SK-N-SH treated with all-trans-retinoic acid at 6 μM for 48 hours (cell line): ENCODE measurements around the gene GIN1.

Experiments used
- ATAC-seq: fragments of 200-7000 bp; cut with Tn5 transposase; 3 replicates; pipeline ENCODE4 v1.9.1; 2020; ENCODE audit warnings: mild to moderate bottlenecking, moderate library complexity
- BACH2 ChIP-seq: fragments of 250-450 bp; sonication (Bioruptor Pico); IDR thresholded peaks from 2 replicates; pipeline ENCODE4 v1.9.0; 2021; ENCODE audit warnings: mild to moderate bottlenecking, borderline replicate concordance
- CSDC2 ChIP-seq: fragments of 250-450 bp; sonication (Bioruptor Pico); IDR thresholded peaks from 2 replicates; pipeline ENCODE4 v1.5.0; 2020; ENCODE audit warnings: mild to moderate bottlenecking, moderate library complexity
- ESRRG ChIP-seq: fragments of 250-450 bp; sonication (Bioruptor Pico); IDR thresholded peaks from 2 replicates; pipeline ENCODE4 v1.6.1; 2021; ENCODE audit warnings: mild to moderate bottlenecking
- GLIS3 ChIP-seq: fragments of 250-450 bp; sonication (Bioruptor Pico); IDR thresholded peaks from 2 replicates; pipeline ENCODE4 v1.5.0; 2020; ENCODE audit warnings: mild to moderate bottlenecking, moderate library complexity
- ISL1 ChIP-seq: fragments of 250-450 bp; sonication (Bioruptor Pico); IDR thresholded peaks from 2 replicates; pipeline ENCODE4 v2.1.2; 2022; ENCODE audit warnings: mild to moderate bottlenecking, moderate library complexity
- OSR1 ChIP-seq: fragments of 250-450 bp; sonication (Bioruptor Pico); IDR thresholded peaks from 2 replicates; pipeline ENCODE4 v1.8.0; 2022; ENCODE audit warnings: moderate library complexity, mild to moderate bottlenecking, inconsistent platforms
- PPARA ChIP-seq: fragments of 250-450 bp; sonication (Bioruptor Pico); IDR thresholded peaks from 2 replicates; pipeline ENCODE4 v1.5.0; 2020; ENCODE audit warnings: mild to moderate bottlenecking, borderline replicate concordance
- RARB ChIP-seq: fragments of 250-450 bp; sonication (Bioruptor Pico); IDR thresholded peaks from 2 replicates; pipeline ENCODE4 v1.8.0; 2021; ENCODE audit warnings: mild to moderate bottlenecking, moderate library complexity
- SNAI2 ChIP-seq: fragments of 250-450 bp; sonication (Bioruptor Pico); IDR thresholded peaks from 2 replicates; pipeline ENCODE4 v1.5.0; 2020; ENCODE audit warnings: mild to moderate bottlenecking, moderate library complexity
- TCF4 ChIP-seq: fragments of 250-450 bp; sonication (Bioruptor Pico); IDR thresholded peaks from 2 replicates; pipeline ENCODE4 v1.8.0; 2021; ENCODE audit warnings: mild to moderate bottlenecking, moderate library complexity, borderline replicate concordance
- ZFP3 ChIP-seq: fragments of 250-450 bp; sonication (Bioruptor Pico); IDR thresholded peaks from 2 replicates; pipeline ENCODE4 v1.5.0; 2020; ENCODE audit warnings: mild to moderate bottlenecking, moderate library complexity
- ZFP30 ChIP-seq: fragments of 450-650 bp; formaldehyde crosslinking; IDR thresholded peaks from 2 replicates; pipeline ENCODE4 v1.5.0; 2022; ENCODE audit warnings: mild to moderate bottlenecking, moderate library complexity
- ZNF70 ChIP-seq: fragments of 450-650 bp; formaldehyde crosslinking; IDR thresholded peaks from 2 replicates; pipeline ENCODE4 v1.5.0; 2020; ENCODE audit warnings: mild to moderate bottlenecking, moderate library complexity
- ZNF8 ChIP-seq: fragments of 450-650 bp; formaldehyde crosslinking; IDR thresholded peaks from 2 replicates; pipeline ENCODE4 v1.5.0; 2020; ENCODE audit warnings: mild to moderate bottlenecking, moderate library complexity
- TF ChIP-seq, protein P1 (sequence below): fragments of 250-450 bp; sonication (Bioruptor Pico); IDR thresholded peaks from 2 replicates; pipeline ENCODE4 v1.5.0; 2020; ENCODE audit warnings: mild to moderate bottlenecking, moderate library complexity
- TF ChIP-seq, protein P2 (sequence below): fragments of 250-450 bp; sonication (Bioruptor Pico); IDR thresholded peaks from 2 replicates; pipeline ENCODE4 v1.8.0; 2021; ENCODE audit warnings: low read depth, mild to moderate bottlenecking, moderate library complexity, borderline replicate concordance
- TF ChIP-seq, protein P3 (sequence below): fragments of 250-450 bp; sonication (Bioruptor Pico); IDR thresholded peaks from 2 replicates; pipeline ENCODE4 v1.8.0; 2020; ENCODE audit warnings: mild to moderate bottlenecking, moderate library complexity, borderline replicate concordance
- TF ChIP-seq, protein P4 (sequence below): fragments of 250-450 bp; sonication (Bioruptor Pico); IDR thresholded peaks from 2 replicates; pipeline ENCODE4 v1.5.1; 2020; ENCODE audit warnings: low read depth, mild to moderate bottlenecking, moderate library complexity
- TF ChIP-seq, protein P5 (sequence below): fragments of 250-450 bp; sonication (Bioruptor Pico); IDR thresholded peaks from 2 replicates; pipeline ENCODE4 v1.5.1; 2021; ENCODE audit warnings: mild to moderate bottlenecking, moderate library complexity

GIN1 gene

DNA sequence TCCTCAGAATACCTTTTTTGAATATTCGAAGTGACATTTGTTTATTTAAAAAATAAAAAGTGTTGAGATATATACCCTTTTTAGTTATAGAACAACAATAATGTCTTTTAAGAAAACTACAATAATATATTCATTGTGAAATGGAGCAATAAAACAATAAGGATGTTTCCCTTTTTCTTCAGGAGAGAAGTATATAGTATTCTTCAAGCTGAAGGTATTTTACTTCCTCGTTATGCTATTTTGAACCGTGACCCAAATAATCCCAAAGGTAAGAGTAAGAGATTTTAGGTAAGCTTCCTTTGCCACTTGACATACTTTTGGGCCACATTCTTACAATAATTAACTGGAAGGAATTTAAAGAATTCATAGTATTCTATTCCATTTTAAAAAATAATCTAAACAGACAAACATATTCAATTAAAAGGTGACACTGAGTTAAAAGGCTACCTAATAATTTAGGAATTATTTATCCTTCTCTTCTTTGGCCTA, 18.3 kb upstream of the GIN1 start:
- TF ChIP-seq, protein P1, sequence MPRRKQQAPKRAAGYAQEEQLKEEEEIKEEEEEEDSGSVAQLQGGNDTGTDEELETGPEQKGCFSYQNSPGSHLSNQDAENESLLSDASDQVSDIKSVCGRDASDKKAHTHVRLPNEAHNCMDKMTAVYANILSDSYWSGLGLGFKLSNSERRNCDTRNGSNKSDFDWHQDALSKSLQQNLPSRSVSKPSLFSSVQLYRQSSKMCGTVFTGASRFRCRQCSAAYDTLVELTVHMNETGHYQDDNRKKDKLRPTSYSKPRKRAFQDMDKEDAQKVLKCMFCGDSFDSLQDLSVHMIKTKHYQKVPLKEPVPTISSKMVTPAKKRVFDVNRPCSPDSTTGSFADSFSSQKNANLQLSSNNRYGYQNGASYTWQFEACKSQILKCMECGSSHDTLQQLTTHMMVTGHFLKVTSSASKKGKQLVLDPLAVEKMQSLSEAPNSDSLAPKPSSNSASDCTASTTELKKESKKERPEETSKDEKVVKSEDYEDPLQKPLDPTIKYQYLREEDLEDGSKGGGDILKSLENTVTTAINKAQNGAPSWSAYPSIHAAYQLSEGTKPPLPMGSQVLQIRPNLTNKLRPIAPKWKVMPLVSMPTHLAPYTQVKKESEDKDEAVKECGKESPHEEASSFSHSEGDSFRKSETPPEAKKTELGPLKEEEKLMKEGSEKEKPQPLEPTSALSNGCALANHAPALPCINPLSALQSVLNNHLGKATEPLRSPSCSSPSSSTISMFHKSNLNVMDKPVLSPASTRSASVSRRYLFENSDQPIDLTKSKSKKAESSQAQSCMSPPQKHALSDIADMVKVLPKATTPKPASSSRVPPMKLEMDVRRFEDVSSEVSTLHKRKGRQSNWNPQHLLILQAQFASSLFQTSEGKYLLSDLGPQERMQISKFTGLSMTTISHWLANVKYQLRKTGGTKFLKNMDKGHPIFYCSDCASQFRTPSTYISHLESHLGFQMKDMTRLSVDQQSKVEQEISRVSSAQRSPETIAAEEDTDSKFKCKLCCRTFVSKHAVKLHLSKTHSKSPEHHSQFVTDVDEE (CRISPR knock-in tag) = no peak
- TF ChIP-seq OSR1 (no peak), PPARA (no peak), CSDC2 (CRISPR knock-in tag) (no peak), ESRRG (CRISPR knock-in tag) (no peak), TCF4 (CRISPR knock-in tag) (no peak), GLIS3 (CRISPR knock-in tag) (no peak)
- no peak for ATAC-seq

DNA sequence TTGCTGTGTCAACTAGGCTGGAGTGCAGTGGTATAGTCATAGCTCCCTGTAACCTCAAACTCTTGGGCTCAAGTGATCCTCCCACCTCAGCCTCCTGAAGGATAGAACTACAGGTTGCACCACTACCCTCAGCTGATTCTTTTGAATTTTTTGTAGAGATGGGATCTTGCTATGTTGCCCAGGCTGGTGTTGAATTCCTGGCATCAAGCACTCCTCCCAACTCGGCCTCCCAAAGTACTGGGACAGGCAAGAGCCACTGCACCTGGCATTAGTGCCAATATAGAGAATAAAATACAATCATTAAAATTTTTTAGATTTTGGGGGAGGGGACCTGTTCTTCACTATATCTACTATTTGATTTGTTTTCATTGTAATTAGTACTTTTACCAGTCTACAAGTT, 15.5 kb upstream of the GIN1 start:
- no peak for TF ChIP-seq BACH2 (CRISPR knock-in tag)
- TF ChIP-seq, protein P2, sequence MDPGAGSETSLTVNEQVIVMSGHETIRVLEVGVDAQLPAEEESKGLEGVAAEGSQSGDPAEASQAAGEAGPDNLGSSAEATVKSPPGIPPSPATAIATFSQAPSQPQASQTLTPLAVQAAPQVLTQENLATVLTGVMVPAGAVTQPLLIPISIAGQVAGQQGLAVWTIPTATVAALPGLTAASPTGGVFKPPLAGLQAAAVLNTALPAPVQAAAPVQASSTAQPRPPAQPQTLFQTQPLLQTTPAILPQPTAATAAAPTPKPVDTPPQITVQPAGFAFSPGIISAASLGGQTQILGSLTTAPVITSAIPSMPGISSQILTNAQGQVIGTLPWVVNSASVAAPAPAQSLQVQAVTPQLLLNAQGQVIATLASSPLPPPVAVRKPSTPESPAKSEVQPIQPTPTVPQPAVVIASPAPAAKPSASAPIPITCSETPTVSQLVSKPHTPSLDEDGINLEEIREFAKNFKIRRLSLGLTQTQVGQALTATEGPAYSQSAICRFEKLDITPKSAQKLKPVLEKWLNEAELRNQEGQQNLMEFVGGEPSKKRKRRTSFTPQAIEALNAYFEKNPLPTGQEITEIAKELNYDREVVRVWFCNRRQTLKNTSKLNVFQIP = no peak
- TF ChIP-seq GLIS3 (CRISPR knock-in tag) = no peak
- TF ChIP-seq, protein P3, sequence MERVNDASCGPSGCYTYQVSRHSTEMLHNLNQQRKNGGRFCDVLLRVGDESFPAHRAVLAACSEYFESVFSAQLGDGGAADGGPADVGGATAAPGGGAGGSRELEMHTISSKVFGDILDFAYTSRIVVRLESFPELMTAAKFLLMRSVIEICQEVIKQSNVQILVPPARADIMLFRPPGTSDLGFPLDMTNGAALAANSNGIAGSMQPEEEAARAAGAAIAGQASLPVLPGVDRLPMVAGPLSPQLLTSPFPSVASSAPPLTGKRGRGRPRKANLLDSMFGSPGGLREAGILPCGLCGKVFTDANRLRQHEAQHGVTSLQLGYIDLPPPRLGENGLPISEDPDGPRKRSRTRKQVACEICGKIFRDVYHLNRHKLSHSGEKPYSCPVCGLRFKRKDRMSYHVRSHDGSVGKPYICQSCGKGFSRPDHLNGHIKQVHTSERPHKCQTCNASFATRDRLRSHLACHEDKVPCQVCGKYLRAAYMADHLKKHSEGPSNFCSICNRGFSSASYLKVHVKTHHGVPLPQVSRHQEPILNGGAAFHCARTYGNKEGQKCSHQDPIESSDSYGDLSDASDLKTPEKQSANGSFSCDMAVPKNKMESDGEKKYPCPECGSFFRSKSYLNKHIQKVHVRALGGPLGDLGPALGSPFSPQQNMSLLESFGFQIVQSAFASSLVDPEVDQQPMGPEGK (CRISPR knock-in tag) = no peak
- TF ChIP-seq TCF4 (CRISPR knock-in tag) = no peak
- TF ChIP-seq SNAI2 (CRISPR knock-in tag) = no peak
- TF ChIP-seq ZFP30 (CRISPR knock-in tag) = no peak
- TF ChIP-seq ESRRG (CRISPR knock-in tag) = no peak
- TF ChIP-seq OSR1 = no peak
- TF ChIP-seq, protein P4, sequence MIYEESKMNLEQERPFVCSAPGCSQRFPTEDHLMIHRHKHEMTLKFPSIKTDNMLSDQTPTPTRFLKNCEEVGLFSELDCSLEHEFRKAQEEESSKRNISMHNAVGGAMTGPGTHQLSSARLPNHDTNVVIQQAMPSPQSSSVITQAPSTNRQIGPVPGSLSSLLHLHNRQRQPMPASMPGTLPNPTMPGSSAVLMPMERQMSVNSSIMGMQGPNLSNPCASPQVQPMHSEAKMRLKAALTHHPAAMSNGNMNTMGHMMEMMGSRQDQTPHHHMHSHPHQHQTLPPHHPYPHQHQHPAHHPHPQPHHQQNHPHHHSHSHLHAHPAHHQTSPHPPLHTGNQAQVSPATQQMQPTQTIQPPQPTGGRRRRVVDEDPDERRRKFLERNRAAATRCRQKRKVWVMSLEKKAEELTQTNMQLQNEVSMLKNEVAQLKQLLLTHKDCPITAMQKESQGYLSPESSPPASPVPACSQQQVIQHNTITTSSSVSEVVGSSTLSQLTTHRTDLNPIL (CRISPR knock-in tag) = no peak
- TF ChIP-seq, protein P5, sequence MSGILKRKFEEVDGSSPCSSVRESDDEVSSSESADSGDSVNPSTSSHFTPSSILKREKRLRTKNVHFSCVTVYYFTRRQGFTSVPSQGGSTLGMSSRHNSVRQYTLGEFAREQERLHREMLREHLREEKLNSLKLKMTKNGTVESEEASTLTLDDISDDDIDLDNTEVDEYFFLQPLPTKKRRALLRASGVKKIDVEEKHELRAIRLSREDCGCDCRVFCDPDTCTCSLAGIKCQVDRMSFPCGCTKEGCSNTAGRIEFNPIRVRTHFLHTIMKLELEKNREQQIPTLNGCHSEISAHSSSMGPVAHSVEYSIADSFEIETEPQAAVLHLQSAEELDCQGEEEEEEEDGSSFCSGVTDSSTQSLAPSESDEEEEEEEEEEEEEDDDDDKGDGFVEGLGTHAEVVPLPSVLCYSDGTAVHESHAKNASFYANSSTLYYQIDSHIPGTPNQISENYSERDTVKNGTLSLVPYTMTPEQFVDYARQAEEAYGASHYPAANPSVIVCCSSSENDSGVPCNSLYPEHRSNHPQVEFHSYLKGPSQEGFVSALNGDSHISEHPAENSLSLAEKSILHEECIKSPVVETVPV = no peak
- no peak for TF ChIP-seq ZNF8
- no peak for TF ChIP-seq PPARA
- TF ChIP-seq, protein P1 (CRISPR knock-in tag) = no peak
- TF ChIP-seq CSDC2 (CRISPR knock-in tag) = no peak
- TF ChIP-seq ZNF70 (CRISPR knock-in tag) = no peak
- no peak for TF ChIP-seq ZFP3 (CRISPR knock-in tag)
- TF ChIP-seq RARB (CRISPR knock-in tag) = no peak
- ATAC-seq = no peak

DNA sequence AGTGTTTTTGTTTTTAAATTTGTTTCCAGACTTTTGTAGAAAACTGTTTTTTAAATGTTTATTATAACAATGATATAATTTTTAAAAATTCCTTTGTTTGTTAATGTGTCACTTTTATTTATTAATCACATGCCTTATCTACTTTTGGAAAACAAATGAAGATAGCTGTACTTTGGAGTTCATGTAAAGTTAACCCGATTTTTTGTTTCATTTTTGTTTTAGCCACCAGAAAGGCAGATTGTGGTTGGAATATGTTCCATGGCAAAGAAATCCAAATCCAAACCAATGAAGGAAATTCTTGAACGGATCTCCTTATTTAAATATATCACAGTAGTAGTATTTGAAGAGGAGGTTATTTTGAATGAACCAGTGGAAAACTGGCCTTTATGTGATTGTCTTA, 13.3 kb upstream of the GIN1 start:
- no peak for TF ChIP-seq CSDC2 (CRISPR knock-in tag)
- TF ChIP-seq, protein P2 = no peak
- TF ChIP-seq, protein P1 (CRISPR knock-in tag) = no peak
- no peak for TF ChIP-seq ISL1 (CRISPR knock-in tag)
- TF ChIP-seq GLIS3 (CRISPR knock-in tag) = no peak
- TF ChIP-seq ESRRG (CRISPR knock-in tag) = no peak
- TF ChIP-seq ZNF8 = no peak
- TF ChIP-seq BACH2 (CRISPR knock-in tag) = no peak
- TF ChIP-seq, all 23 proteins: peak for 0
- ATAC-seq = no peak
